LNCaP clone FGC (cell line): ENCODE data around the gene LOXL1.

Source experiments
- DNase-seq: peaks from one replicate; pipeline ENCODE4 v3.0.0-alpha.2; 2011; ENCODE audit warnings: low read depth
- H3K4me3 ChIP-seq: 2 replicates; pipeline ENCODE4 v1.5.1; 2011; ENCODE audit warnings: mild to moderate bottlenecking, low read depth, low read length, control low read depth
- TF ChIP-seq, protein P1 (sequence below): IDR thresholded peaks from 2 replicates; pipeline ENCODE4 v1.5.1; 2012; ENCODE audit warnings: mild to moderate bottlenecking; ENCODE audit not compliant: control insufficient read depth, insufficient read depth; ENCODE audit errors: extremely low read depth

LOXL1 gene

DNA sequence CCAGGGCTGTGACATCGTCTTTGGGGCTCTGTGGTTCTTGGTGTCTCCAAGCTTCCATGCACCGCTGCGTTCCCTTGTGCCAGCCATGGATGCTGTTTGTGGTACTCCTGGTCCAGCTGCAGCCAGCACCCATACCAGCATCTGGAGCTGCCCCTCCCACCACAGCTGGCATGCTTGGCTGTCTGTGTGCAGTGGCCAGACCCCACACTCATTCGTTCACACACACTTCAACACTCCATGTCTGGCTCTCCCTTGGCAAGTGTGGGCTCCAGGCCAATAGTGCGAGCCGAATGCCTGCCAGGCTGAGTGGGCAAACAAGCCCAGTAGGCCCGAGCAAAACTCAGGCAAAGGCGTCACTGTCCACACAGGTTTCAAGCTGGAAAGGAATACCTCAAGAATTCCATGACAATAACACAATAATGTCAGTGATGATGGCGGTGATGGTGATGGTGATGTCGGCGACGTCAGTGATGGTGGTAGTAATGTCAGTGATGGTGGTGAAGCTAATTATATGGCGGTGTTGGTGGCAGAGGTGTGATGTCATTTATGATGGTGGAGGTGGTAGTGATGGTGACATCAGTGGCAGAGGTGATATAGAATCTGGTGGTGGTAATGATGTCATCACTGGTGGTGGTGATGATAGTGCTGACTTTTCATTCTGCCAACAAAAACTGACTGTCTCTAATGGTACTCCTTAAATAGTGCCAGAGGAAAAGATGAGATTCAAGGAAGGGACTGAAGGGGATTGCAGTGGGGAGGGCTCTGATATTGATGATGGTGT is 33.6 kb upstream of the LOXL1 start:
- DNase-seq: no peak
- no peak overlapping the region for H3K4me3 ChIP-seq
- TF ChIP-seq, protein P1, sequence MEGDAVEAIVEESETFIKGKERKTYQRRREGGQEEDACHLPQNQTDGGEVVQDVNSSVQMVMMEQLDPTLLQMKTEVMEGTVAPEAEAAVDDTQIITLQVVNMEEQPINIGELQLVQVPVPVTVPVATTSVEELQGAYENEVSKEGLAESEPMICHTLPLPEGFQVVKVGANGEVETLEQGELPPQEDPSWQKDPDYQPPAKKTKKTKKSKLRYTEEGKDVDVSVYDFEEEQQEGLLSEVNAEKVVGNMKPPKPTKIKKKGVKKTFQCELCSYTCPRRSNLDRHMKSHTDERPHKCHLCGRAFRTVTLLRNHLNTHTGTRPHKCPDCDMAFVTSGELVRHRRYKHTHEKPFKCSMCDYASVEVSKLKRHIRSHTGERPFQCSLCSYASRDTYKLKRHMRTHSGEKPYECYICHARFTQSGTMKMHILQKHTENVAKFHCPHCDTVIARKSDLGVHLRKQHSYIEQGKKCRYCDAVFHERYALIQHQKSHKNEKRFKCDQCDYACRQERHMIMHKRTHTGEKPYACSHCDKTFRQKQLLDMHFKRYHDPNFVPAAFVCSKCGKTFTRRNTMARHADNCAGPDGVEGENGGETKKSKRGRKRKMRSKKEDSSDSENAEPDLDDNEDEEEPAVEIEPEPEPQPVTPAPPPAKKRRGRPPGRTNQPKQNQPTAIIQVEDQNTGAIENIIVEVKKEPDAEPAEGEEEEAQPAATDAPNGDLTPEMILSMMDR: no peak

DNA sequence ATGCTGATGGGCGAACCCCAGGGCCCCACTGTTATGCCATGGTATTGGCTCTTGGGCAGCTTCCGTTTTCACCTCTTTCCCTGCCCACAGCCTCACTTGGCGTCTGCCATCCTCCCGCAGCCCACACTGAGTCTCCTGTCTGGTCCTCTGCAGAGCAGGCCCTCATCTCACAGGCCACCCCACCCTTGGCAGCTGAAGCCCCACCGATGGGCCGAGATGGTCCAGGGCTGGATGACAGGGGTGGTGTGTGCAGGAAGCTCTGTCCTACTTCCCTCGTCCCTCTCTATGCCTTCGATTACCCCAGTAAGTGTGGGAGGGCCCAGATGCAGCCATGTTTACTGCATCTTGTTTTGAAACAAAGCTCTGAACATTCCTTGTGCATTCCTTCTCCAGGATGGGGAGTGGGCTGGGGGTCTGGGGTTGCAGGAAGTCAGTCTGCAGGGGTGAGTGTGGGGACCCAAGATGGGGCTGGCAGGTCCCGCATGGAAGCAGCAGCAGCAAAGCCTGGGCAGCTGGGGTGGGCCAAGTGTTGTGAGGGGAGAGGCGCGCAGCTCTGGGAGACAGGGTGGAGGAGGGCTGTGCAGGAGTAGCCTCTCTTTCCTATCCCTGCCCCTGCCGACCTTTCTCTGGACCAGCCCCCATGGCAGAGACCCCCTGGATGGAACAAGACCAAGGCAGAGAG is 32.0 kb upstream of the LOXL1 start:
- no peak overlapping the region for H3K4me3 ChIP-seq
- TF ChIP-seq, protein P1: no peak
- DNase-seq: no peak

DNA sequence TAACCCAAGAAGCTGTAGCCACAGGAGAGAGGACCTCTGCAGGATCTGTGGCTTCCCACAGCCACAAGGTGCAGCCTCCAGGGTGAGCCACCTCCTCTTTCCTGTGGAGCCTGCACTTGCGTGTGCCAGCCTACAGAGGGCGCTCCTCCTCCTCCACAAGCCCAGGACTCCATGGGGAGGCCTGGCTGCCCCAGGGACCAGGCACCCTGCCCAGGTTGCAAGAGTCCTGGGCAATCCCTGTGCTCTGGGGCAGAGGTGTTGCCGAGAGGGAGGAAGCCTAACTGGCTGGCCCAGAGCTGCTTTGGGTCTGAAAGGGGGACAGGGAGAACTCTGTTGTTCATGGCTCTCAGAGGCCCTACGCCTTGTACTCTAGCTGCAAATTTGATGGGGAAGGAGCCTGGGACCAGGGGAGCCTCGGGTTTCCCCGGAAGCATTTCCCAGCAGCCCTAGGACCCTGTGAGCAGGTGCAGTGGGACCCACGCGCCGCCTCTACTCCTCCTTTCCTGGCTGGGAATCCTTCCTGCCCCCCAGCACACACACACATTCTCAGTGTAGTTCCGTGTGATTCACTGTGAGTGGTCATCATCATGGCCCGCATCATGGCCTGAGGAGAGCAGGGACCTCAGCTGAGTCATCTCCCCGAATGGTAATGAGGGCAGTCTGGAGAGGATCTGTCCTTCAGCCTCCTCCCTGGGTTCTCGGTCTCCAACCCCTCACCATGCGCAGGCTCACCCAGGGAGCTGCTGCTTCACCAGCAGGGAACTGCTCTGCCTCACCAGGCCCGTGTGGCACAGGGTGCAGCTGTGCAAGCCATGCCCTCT is 28.6 kb upstream of the LOXL1 start:
- peak; percentile 61 for DNase-seq
- no peak overlapping the region for H3K4me3 ChIP-seq

DNA sequence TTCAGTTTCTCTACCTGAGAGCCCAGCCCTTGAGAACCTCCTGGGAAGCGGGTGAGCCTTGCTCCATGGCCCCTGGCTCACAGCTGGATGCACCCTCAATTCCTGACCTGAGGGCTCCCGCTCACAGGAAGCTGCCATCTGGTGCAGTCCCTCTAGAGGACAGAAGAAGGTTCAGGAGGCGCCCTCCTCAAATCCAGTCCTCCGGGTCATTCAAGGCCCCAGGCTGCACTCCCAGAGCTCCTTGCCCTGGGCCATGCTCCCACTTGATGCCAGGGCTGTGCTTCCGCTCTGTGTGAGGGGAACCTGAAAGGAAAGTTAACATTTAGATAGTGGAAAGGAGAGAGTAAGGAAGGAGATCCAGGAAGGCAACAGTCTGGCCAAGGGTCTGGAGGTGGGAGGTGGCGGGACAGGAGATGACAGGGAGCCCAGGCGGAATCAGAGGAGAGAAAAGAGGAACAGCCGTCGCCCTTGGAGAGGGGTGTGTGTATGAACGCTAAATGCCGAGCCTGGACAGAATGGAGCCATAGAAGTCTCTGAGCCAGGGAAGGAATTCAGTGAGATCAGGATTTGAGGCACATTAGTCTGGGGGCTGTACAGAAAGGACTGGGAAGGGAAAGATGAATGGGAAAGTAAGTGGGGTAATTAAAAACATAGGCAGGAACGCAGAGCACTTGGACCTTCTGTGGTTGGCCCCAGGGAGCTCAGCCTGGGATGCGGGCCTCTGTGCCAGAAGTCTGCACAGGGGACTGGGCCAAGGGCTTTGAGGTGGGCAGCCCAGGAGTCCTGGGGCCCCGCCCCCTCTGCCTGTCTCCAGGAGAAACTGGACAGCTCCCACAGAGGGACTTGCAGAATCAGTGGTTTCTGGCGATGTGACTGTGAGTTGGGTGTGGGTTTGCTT is 26.8 kb upstream of the LOXL1 start:
- no peak overlapping the region for H3K4me3 ChIP-seq
- DNase-seq: no peak
- TF ChIP-seq, protein P1: no peak

More for the DNA sequence above, 28.6 kb upstream of the LOXL1 start:
- TF ChIP-seq, protein P1: peak; percentile 98

DNA sequence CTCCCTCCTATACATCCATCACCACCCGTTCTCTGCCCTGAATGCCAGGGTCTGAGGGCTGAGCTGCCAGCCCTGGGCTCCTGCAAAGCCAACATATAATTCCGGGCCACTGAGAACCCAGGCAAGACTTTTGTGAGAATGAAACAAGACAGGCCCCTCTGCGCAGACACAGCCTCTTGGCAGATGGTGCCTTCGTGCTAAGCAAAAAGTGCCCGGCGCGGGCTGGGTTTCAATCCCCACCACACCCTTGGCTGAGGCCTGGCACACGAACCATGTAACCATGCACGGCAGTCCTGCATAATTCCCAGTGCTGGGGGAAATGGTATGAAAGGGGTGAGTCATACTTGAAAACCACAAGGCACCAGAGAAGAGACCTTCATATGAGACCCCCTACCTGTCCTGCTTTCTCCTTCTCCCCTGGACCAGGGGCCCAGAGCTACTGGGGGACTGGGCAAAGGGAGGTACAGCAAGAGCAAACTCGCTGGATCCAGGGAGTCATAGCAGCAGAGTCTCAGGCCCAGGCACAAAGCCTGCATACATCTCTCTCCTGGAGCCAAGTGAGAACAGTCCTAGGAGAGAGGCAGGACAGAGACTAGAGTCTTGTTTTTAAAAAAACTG is 26.1 kb upstream of the LOXL1 start:
- TF ChIP-seq, protein P1: no peak
- no peak for DNase-seq

More for the DNA sequence above, 26.1 kb upstream of the LOXL1 start:
- no peak overlapping the region for H3K4me3 ChIP-seq
